ENCODE data around the gene THSD7A.
"Not testable (repeated sequence)": the region's sequence is repeated elsewhere in the genome, so short reads cannot be mapped to it uniquely, and the experiment has no call there.

The THSD7A gene

GRCh38 chr7:11447106-11447505, 384.9 kb downstream of the THSD7A start:
- no peak for TF ChIP-seq CTCF (IDR thresholded peaks at IDR 0.05; ENCODE audit: insufficient read depth, low read depth, low read length, missing control alignments)
- H3K4me3 ChIP-seq (ENCODE audit: low read depth, low read length): no peak overlapping the region
- no peak for DNase-seq (ENCODE audit: low read depth)

- not testable (repeated sequence) for DNase-seq (ENCODE audit: low read depth); H3K4me3 ChIP-seq (ENCODE audit: low read depth, low read length)
Observed at GRCh38 chr7:11443934-11444333, 388.1 kb downstream of the THSD7A start.

GRCh38 chr7:11437994-11438393, 394.0 kb downstream of the THSD7A start:
- no peak overlapping the region for H3K4me3 ChIP-seq (ENCODE audit: low read depth, low read length)
- no peak for TF ChIP-seq CTCF (IDR thresholded peaks at IDR 0.05; ENCODE audit: insufficient read depth, low read depth, low read length, missing control alignments)
- DNase-seq (ENCODE audit: low read depth): no peak

GRCh38 chr7:11436773-11437524, 395.0 kb downstream of the THSD7A start:
- DNase-seq (ENCODE audit: low read depth): no peak
- no peak for TF ChIP-seq CTCF (IDR thresholded peaks at IDR 0.05; ENCODE audit: insufficient read depth, low read depth, low read length, missing control alignments)
- no peak overlapping the region for H3K4me3 ChIP-seq (ENCODE audit: low read depth, low read length)

GRCh38 chr7:11436316-11436715, 395.7 kb downstream of the THSD7A start:
- no peak for TF ChIP-seq CTCF (IDR thresholded peaks at IDR 0.05; ENCODE audit: insufficient read depth, low read depth, low read length, missing control alignments)
- no peak for DNase-seq (ENCODE audit: low read depth)
- H3K4me3 ChIP-seq (ENCODE audit: low read depth, low read length): no peak overlapping the region

GRCh38 chr7:11434366-11434765, 397.6 kb downstream of the THSD7A start:
- H3K4me3 ChIP-seq (ENCODE audit: low read depth, low read length): no peak overlapping the region
- TF ChIP-seq CTCF (IDR thresholded peaks at IDR 0.05; ENCODE audit: insufficient read depth, low read depth, low read length, missing control alignments): no peak
- DNase-seq (ENCODE audit: low read depth): no peak

- no peak overlapping the region for H3K4me3 ChIP-seq (ENCODE audit: low read depth, low read length)
- no peak for DNase-seq (ENCODE audit: low read depth)
- TF ChIP-seq CTCF (IDR thresholded peaks at IDR 0.05; ENCODE audit: insufficient read depth, low read depth, low read length, missing control alignments): no peak
Observed at GRCh38 chr7:11430841-11431240, 401.2 kb downstream of the THSD7A start.

All from GM12865 (cell line).